HG03521 (cell line): ENCODE results near the gene COPB2.

Source experiments
- ATAC-seq: cut with Tn5 transposase; IDR thresholded peaks from one replicate; pipeline ENCODE4 v1.9.1; 2021; ENCODE audit warnings: mild to moderate bottlenecking, moderate library complexity; ENCODE audit not compliant: unreplicated experiment

Gene COPB2

GRCh38 chr3:139329364-139329850 is 60.0 kb downstream of the COPB2 start:
- ATAC-seq = peak; percentile 96

GRCh38 chr3:139328356-139328755 is 61.1 kb downstream of the COPB2 start:
- ATAC-seq = no peak

- no peak for ATAC-seq
Observed at GRCh38 chr3:139327861-139328260, 61.6 kb downstream of the COPB2 start.

- ATAC-seq = no peak
Observed at GRCh38 chr3:139327231-139327630, 62.2 kb downstream of the COPB2 start.

- ATAC-seq = no peak
Observed at GRCh38 chr3:139326707-139327106, 62.7 kb downstream of the COPB2 start.

- ATAC-seq = no peak
Observed at GRCh38 chr3:139326131-139326530, 63.3 kb downstream of the COPB2 start.

- no peak for ATAC-seq
Observed at GRCh38 chr3:139325551-139325950, 63.9 kb downstream of the COPB2 start.

GRCh38 chr3:139324456-139324855 is 65.0 kb downstream of the COPB2 start:
- ATAC-seq = no peak

- no peak for ATAC-seq
Observed at GRCh38 chr3:139323146-139323545, 66.3 kb downstream of the COPB2 start.

- no peak for ATAC-seq
Observed at GRCh38 chr3:139322346-139322745, 67.1 kb downstream of the COPB2 start.

GRCh38 chr3:139320551-139321309 is 68.7 kb downstream of the COPB2 start:
- ATAC-seq = no peak

- no peak for ATAC-seq
Observed at GRCh38 chr3:139319428-139320402, 69.7 kb downstream of the COPB2 start.

- ATAC-seq = no peak
Observed at GRCh38 chr3:139318826-139319225, 70.6 kb downstream of the COPB2 start.

- no peak for ATAC-seq
Observed at GRCh38 chr3:139318431-139318816, 71.0 kb downstream of the COPB2 start.

GRCh38 chr3:139317660-139318430 is 71.6 kb downstream of the COPB2 start:
- no peak for ATAC-seq

- ATAC-seq = no peak
Observed at GRCh38 chr3:139317215-139317614, 72.2 kb downstream of the COPB2 start.

- ATAC-seq = no peak
Observed at GRCh38 chr3:139313921-139314320, 75.5 kb downstream of the COPB2 start.

GRCh38 chr3:139312959-139313358 is 76.5 kb downstream of the COPB2 start:
- no peak for ATAC-seq

- ATAC-seq = no peak
Observed at GRCh38 chr3:139312416-139312815, 77.0 kb downstream of the COPB2 start.

- no peak for ATAC-seq
Observed at GRCh38 chr3:139311557-139311956, 77.9 kb downstream of the COPB2 start.

GRCh38 chr3:139310474-139310933 is 78.9 kb downstream of the COPB2 start:
- no peak for ATAC-seq
